ENCODE results near the gene PGAP3. TPM values are rescaled to one million over a fixed set of nuclear protein-coding genes. Genes with fewer than 3 reads are reported as not detected.
A peak's percentile ranks its signal among the peaks of the same experiment; 100 is the strongest.

PGAP3 gene
- total RNA-seq, 2 donors from 2014 or later = 44.6 to 50.0 TPM

DNA sequence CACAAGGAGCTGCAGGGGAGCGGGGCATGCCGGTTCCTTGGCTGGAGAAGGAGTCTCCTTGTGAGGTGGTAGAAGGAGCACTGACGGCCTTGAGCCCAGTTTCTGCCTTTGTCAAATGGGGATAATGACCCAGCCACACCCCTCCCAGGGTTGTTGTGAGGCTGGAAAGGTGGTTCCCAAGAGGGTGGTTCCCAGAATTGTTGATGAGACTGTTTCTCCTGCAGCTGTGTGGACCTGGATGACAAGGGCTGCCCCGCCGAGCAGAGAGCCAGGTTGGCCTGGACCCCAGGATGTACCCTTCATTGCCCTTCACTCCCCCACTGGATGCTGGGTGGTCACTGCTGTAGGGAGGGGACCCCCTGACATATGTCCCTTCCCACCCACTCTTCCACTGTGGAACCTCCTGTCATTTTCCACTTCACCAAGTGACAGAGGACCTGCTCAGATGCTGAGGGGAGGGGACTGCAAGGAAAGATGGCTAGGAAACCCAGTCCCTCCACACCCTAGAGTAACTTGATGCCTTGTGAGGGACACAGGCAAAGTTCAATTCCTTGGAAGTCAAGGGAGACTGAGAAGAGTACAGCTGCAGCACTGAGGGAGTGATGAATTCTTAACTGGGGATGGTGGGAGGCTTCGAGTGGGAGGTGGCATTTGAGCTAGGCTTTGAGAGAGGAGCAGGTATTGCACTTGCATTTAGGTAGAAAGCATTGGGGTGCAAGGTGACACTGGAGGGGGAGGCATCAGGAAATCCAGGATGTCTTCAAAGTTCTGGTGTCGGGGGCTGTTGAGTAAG lies 31.9 kb upstream of the PGAP3 start:
- WGBS = 87% methylated on average over 7 of the region's 7 CpGs
- Histone ChIP-seq H3K9me3 (no peaks in the 10 kb centered on the region), H3K27me3 (replicated peaks; ENCODE audit: insufficient read depth) (no peaks in the 10 kb centered on the region), H3K4me1 (replicated peaks) (peaks cover 15% of the 10 kb centered on the region), H3K27ac (no peak overlapping the region), H3K4me3 (no peak overlapping the region), H3K36me3 (peaks cover 0 to 4% of the 10 kb centered on the region in 2 donors)
- TF ChIP-seq, protein P1, sequence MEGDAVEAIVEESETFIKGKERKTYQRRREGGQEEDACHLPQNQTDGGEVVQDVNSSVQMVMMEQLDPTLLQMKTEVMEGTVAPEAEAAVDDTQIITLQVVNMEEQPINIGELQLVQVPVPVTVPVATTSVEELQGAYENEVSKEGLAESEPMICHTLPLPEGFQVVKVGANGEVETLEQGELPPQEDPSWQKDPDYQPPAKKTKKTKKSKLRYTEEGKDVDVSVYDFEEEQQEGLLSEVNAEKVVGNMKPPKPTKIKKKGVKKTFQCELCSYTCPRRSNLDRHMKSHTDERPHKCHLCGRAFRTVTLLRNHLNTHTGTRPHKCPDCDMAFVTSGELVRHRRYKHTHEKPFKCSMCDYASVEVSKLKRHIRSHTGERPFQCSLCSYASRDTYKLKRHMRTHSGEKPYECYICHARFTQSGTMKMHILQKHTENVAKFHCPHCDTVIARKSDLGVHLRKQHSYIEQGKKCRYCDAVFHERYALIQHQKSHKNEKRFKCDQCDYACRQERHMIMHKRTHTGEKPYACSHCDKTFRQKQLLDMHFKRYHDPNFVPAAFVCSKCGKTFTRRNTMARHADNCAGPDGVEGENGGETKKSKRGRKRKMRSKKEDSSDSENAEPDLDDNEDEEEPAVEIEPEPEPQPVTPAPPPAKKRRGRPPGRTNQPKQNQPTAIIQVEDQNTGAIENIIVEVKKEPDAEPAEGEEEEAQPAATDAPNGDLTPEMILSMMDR (IDR thresholded peaks at IDR 0.05) = no peak
- TF ChIP-seq POLR2AphosphoS5 (IDR thresholded peaks at IDR 0.05) (no peak), POLR2A (IDR thresholded peaks at IDR 0.05) (no peak)
- intact Hi-C loops (cut with DNase I) = no loop called here
- DNase-seq (ENCODE audit: low spot score) = no peak

DNA sequence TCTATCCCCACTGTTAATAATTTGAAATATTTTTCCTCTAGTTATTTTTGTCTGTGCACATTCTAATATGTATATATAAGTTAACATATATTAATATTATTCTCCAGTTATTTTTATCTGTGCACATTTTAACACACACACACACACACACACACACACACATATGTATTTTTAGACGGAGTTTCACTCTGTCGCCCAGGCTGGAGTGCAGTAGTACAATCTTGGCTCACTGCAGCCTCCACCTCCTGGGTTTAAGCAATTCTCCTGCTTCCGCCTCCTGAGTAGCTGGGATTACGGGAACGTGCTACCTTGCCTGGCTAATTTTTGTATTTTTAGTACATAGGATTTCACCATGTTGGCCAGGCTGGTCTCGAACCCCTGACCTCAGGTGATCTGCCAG lies 29.8 kb upstream of the PGAP3 start:
- DNase-seq (ENCODE audit: low spot score) = no peak
- Histone ChIP-seq H3K9me3 (no peaks in the 10 kb centered on the region), H3K4me1 (replicated peaks) (peaks cover 15% of the 10 kb centered on the region), H3K36me3 (no peaks in the 10 kb centered on the region), H3K27ac (peak overlapping the region in 1 of 2 donors; percentile 82), H3K27me3 (replicated peaks; ENCODE audit: insufficient read depth) (no peaks in the 10 kb centered on the region), H3K4me3 (no peak overlapping the region)
- WGBS = 83% methylated on average over 6 of the region's 6 CpGs
- intact Hi-C loops (cut with DNase I) = no loop called here
- TF ChIP-seq POLR2A (IDR thresholded peaks at IDR 0.05) (no peak), POLR2AphosphoS5 (IDR thresholded peaks at IDR 0.05) (no peak)
- TF ChIP-seq, protein P1 (IDR thresholded peaks at IDR 0.05) = no peak

DNA sequence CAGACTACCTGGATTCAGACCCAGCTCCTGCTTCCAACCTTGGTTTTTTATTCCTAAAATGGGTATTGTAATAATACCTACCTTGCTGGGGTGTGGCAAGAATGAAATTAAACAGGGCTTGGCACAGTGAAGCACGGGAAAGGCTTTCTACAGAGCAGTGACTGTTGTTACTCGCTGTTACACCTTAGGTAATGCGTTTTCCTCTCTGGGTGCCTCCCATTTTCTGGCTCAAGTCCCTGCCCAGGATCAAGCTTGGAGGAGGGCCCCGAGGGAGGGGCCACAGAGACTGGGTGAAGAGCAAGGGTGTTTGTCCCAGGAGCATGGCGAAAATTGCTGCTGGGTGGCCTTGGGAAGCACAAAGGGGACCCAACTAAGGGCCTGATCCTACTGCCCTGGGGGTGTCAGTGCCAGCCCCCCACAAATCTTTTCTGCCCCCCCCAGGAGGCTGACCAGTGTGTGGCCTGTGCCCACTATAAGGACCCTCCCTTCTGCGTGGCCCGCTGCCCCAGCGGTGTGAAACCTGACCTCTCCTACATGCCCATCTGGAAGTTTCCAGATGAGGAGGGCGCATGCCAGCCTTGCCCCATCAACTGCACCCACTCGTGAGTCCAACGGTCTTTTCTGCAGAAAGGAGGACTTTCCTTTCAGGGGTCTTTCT lies 29.2 kb upstream of the PGAP3 start:
- TF ChIP-seq POLR2AphosphoS5 (IDR thresholded peaks at IDR 0.05) (peak; percentile 88), POLR2A (IDR thresholded peaks at IDR 0.05) (no peak)
- TF ChIP-seq, protein P1 (IDR thresholded peaks at IDR 0.05) = no peak
- Histone ChIP-seq H3K4me1 (replicated peaks) (peaks cover 15% of the 10 kb centered on the region), H3K4me3 (no peak overlapping the region), H3K27me3 (replicated peaks; ENCODE audit: insufficient read depth) (no peaks in the 10 kb centered on the region), H3K36me3 (peaks cover under 1 to 2% of the 10 kb centered on the region in 2 donors), H3K27ac (peak overlapping the region; percentile 82 to 88), H3K9me3 (no peaks in the 10 kb centered on the region)
- 61% methylated on average over 11 of the region's 11 CpGs for WGBS
- peak; percentile 81 for DNase-seq (ENCODE audit: low spot score)
- intact Hi-C loops (cut with DNase I) = no loop called here

DNA sequence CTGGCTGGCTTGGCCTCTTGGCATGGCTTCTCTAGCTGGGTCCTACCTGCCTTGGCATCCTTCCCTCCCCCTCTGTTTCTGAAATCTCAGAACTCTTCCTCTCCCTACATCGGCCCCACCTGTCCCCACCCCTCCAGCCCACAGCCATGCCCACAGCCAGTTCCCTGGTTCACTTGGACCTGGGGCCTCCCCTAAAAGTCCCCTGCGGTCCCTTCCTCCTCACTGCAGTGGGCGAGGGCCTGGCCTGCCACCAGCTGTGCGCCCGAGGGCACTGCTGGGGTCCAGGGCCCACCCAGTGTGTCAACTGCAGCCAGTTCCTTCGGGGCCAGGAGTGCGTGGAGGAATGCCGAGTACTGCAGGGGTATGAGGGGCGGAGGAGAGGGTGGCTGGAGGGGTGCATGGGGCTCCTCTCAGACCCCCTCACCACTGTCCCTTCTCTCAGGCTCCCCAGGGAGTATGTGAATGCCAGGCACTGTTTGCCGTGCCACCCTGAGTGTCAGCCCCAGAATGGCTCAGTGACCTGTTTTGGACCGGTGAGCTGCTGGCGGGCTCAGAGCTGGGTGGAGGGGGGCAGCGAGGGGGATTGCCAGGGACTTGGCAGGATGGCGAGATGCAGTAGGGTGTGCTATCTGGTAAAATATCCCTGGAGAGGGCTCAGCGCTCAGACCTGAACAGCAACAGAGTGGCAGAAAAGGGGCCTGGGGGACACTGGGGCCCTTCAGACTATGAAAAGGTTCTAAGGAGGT lies 28.4 kb upstream of the PGAP3 start:
- intact Hi-C loops (cut with DNase I) = no loop called here
- peaks cover 5 to 8% of the 10 kb centered on the region in 2 donors for H3K36me3 ChIP-seq
- DNase-seq (ENCODE audit: low spot score) = no peak
- H3K27me3 ChIP-seq (replicated peaks; ENCODE audit: insufficient read depth) = no peaks in the 10 kb centered on the region
- peaks cover 15% of the 10 kb centered on the region for H3K4me1 ChIP-seq (replicated peaks)
- TF ChIP-seq POLR2A (IDR thresholded peaks at IDR 0.05) (no peak), POLR2AphosphoS5 (IDR thresholded peaks at IDR 0.05) (no peak)
- TF ChIP-seq, protein P1 (IDR thresholded peaks at IDR 0.05) = no peak
- 55% methylated on average over 13 of the region's 15 CpGs for WGBS
- peak overlapping the region; percentile 82 to 88 for H3K27ac ChIP-seq
- H3K4me3 ChIP-seq = no peak overlapping the region
- H3K9me3 ChIP-seq = no peaks in the 10 kb centered on the region
